ENCODE results near the gene NPR3. TPM values are rescaled to one million over a fixed set of nuclear protein-coding genes. Genes with fewer than 3 reads are reported as not detected.
A peak's percentile ranks its signal among the peaks of the same experiment; 100 is the strongest.

NPR3 gene
- polyA plus RNA-seq, 1 of the 3 experiments (the other 2 are of a cell fraction): 35.8 TPM

DNA sequence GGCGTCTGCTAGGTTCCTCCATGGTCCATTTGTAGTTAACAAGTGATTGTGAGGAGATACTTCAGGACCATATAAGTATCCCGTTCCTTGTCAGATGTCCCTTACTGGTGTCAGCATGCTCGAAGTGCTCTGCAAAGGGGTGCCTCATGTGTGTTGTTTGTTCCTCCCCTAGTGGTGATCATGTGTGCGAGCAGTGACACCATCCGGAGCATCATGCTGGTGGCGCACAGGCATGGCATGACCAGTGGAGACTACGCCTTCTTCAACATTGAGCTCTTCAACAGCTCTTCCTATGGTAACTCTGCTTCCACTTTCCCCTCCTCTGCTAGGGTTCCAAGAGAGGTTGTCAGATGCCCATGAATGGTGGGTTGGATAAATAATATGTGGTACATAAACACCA lies 13.4 kb downstream of the NPR3 start:
- H2AFZ ChIP-seq (ENCODE audit: low read depth): no peak overlapping the region
- no peak overlapping the region for H3K4me2 ChIP-seq
- CTCF ChIA-PET: no interaction called here
- H3K4me3 ChIP-seq (ENCODE audit: low read depth in 2 of 2, low read length in 1 of 2): no peak overlapping the region
- no peaks in the 10 kb centered on the region for H3K9me2 ChIP-seq
- DNase-seq: no peak
- 54% methylated on average over 7 of the region's 7 CpGs for WGBS (ENCODE audit: low lambda C conversion rate)
- POLR2A ChIA-PET: no interaction called here
- H4K20me1 ChIP-seq (ENCODE audit: insufficient read depth): peaks cover 23% of the 10 kb centered on the region
- TF ChIP-seq, protein P1, sequence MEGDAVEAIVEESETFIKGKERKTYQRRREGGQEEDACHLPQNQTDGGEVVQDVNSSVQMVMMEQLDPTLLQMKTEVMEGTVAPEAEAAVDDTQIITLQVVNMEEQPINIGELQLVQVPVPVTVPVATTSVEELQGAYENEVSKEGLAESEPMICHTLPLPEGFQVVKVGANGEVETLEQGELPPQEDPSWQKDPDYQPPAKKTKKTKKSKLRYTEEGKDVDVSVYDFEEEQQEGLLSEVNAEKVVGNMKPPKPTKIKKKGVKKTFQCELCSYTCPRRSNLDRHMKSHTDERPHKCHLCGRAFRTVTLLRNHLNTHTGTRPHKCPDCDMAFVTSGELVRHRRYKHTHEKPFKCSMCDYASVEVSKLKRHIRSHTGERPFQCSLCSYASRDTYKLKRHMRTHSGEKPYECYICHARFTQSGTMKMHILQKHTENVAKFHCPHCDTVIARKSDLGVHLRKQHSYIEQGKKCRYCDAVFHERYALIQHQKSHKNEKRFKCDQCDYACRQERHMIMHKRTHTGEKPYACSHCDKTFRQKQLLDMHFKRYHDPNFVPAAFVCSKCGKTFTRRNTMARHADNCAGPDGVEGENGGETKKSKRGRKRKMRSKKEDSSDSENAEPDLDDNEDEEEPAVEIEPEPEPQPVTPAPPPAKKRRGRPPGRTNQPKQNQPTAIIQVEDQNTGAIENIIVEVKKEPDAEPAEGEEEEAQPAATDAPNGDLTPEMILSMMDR (IDR thresholded peaks at IDR 0.05): peak; percentile 15; the same call in 1 of the 2 replicates
- TF ChIP-seq, protein P2, sequence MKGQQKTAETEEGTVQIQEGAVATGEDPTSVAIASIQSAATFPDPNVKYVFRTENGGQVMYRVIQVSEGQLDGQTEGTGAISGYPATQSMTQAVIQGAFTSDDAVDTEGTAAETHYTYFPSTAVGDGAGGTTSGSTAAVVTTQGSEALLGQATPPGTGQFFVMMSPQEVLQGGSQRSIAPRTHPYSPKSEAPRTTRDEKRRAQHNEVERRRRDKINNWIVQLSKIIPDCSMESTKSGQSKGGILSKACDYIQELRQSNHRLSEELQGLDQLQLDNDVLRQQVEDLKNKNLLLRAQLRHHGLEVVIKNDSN (IDR thresholded peaks at IDR 0.05; ENCODE audit: borderline replicate concordance, low read depth): no peak
- no peak for TF ChIP-seq MEF2A (IDR thresholded peaks at IDR 0.05; ENCODE audit: borderline replicate concordance, low read depth)
- peaks cover 25% of the 10 kb centered on the region for H3F3A ChIP-seq (replicated peaks; ENCODE audit: insufficient read depth)
- H3K27ac ChIP-seq (ENCODE audit: low read depth in 2 of 2, low read length in 1 of 2): no peak overlapping the region
- no peaks in the 10 kb centered on the region for H3K27me3 ChIP-seq (ENCODE audit: insufficient read depth)
- no peaks in the 10 kb centered on the region for H3K4me1 ChIP-seq (ENCODE audit: control insufficient read depth in 1 of 2, insufficient read depth in 2 of 2, low read depth in 1 of 2, low read length in 1 of 2)
- peaks cover 94% of the 10 kb centered on the region for H3K79me2 ChIP-seq (ENCODE audit: insufficient read depth)
- H3K9me3 ChIP-seq: peaks cover 10% of the 10 kb centered on the region
- peaks cover 7 to 92% of the 10 kb centered on the region in 2 experiments for H3K36me3 ChIP-seq (replicated peaks in 1 of 2; ENCODE audit: control insufficient read depth in 1 of 2, insufficient read depth in 2 of 2, low read length in 1 of 2)
- H3K9ac ChIP-seq: no peak overlapping the region

DNA sequence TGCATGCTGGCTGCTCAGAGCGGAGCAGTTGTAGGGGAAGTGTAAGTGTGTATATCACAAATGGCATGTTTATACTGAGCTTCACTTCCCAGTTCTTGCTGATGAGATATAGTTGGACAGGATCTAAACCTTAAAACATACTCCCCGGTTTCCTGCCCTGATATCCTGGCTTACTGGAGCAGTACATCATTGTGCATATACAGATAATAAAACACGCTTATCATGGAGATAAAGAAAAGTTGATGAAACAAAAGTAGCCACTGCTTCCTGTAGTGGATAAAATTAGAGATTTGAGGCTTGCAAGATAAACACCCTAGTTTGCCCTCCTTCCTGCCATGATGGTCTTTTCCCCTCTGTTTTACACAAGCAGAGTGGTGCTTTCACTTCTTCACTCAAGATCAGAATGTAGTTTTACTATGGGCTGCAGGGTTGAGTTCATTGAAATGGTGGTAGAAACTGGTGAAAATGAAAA lies 15.0 kb downstream of the NPR3 start:
- peaks cover 7 to 92% of the 10 kb centered on the region in 2 experiments for H3K36me3 ChIP-seq (replicated peaks in 1 of 2; ENCODE audit: control insufficient read depth in 1 of 2, insufficient read depth in 2 of 2, low read length in 1 of 2)
- 53% methylated on average over 3 of the region's 3 CpGs for WGBS (ENCODE audit: low lambda C conversion rate)
- TF ChIP-seq, protein P3, sequence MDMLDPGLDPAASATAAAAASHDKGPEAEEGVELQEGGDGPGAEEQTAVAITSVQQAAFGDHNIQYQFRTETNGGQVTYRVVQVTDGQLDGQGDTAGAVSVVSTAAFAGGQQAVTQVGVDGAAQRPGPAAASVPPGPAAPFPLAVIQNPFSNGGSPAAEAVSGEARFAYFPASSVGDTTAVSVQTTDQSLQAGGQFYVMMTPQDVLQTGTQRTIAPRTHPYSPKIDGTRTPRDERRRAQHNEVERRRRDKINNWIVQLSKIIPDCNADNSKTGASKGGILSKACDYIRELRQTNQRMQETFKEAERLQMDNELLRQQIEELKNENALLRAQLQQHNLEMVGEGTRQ (IDR thresholded peaks at IDR 0.05; ENCODE audit: borderline replicate concordance, low read depth, low read length): no peak
- TF ChIP-seq GATA2 (CRISPR knock-in tag; IDR thresholded peaks at IDR 0.05) (no peak), ELF1 (IDR thresholded peaks at IDR 0.05) (no peak), TEAD4 (IDR thresholded peaks at IDR 0.05; ENCODE audit: borderline replicate concordance, insufficient read depth) (no peak), NRF1 (IDR thresholded peaks at IDR 0.05; ENCODE audit: low read depth, low read length) (no peak), EZH2phosphoT487 (IDR thresholded peaks at IDR 0.05; ENCODE audit: borderline replicate concordance, low read depth) (no peak), YY1 (IDR thresholded peaks at IDR 0.05; ENCODE audit: low read depth) (no peak), FOSL2 (IDR thresholded peaks at IDR 0.05; ENCODE audit: borderline replicate concordance, low read depth) (no peak), TCF12 (IDR thresholded peaks at IDR 0.05) (no peak)
- TF ChIP-seq, protein P4, sequence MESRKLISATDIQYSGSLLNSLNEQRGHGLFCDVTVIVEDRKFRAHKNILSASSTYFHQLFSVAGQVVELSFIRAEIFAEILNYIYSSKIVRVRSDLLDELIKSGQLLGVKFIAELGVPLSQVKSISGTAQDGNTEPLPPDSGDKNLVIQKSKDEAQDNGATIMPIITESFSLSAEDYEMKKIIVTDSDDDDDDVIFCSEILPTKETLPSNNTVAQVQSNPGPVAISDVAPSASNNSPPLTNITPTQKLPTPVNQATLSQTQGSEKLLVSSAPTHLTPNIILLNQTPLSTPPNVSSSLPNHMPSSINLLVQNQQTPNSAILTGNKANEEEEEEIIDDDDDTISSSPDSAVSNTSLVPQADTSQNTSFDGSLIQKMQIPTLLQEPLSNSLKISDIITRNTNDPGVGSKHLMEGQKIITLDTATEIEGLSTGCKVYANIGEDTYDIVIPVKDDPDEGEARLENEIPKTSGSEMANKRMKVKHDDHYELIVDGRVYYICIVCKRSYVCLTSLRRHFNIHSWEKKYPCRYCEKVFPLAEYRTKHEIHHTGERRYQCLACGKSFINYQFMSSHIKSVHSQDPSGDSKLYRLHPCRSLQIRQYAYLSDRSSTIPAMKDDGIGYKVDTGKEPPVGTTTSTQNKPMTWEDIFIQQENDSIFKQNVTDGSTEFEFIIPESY (IDR thresholded peaks at IDR 0.05; ENCODE audit: borderline replicate concordance, low read depth): no peak
- TF ChIP-seq, protein P5, sequence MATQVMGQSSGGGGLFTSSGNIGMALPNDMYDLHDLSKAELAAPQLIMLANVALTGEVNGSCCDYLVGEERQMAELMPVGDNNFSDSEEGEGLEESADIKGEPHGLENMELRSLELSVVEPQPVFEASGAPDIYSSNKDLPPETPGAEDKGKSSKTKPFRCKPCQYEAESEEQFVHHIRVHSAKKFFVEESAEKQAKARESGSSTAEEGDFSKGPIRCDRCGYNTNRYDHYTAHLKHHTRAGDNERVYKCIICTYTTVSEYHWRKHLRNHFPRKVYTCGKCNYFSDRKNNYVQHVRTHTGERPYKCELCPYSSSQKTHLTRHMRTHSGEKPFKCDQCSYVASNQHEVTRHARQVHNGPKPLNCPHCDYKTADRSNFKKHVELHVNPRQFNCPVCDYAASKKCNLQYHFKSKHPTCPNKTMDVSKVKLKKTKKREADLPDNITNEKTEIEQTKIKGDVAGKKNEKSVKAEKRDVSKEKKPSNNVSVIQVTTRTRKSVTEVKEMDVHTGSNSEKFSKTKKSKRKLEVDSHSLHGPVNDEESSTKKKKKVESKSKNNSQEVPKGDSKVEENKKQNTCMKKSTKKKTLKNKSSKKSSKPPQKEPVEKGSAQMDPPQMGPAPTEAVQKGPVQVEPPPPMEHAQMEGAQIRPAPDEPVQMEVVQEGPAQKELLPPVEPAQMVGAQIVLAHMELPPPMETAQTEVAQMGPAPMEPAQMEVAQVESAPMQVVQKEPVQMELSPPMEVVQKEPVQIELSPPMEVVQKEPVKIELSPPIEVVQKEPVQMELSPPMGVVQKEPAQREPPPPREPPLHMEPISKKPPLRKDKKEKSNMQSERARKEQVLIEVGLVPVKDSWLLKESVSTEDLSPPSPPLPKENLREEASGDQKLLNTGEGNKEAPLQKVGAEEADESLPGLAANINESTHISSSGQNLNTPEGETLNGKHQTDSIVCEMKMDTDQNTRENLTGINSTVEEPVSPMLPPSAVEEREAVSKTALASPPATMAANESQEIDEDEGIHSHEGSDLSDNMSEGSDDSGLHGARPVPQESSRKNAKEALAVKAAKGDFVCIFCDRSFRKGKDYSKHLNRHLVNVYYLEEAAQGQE (IDR thresholded peaks at IDR 0.05; ENCODE audit: low read depth, low read length): no peak
- TF ChIP-seq, protein P6, sequence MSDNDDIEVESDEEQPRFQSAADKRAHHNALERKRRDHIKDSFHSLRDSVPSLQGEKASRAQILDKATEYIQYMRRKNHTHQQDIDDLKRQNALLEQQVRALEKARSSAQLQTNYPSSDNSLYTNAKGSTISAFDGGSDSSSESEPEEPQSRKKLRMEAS (IDR thresholded peaks at IDR 0.05; ENCODE audit: low read depth): no peak
- TF ChIP-seq, protein P7, sequence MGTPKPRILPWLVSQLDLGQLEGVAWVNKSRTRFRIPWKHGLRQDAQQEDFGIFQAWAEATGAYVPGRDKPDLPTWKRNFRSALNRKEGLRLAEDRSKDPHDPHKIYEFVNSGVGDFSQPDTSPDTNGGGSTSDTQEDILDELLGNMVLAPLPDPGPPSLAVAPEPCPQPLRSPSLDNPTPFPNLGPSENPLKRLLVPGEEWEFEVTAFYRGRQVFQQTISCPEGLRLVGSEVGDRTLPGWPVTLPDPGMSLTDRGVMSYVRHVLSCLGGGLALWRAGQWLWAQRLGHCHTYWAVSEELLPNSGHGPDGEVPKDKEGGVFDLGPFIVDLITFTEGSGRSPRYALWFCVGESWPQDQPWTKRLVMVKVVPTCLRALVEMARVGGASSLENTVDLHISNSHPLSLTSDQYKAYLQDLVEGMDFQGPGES (IDR thresholded peaks at IDR 0.05; ENCODE audit: low read depth, low read length): no peak
- no peaks in the 10 kb centered on the region for H3K27me3 ChIP-seq (ENCODE audit: insufficient read depth)
- no peak overlapping the region for H3K9ac ChIP-seq
- H3F3A ChIP-seq (replicated peaks; ENCODE audit: insufficient read depth): peaks cover 26% of the 10 kb centered on the region
- H3K9me2 ChIP-seq: no peaks in the 10 kb centered on the region
- H3K4me3 ChIP-seq (ENCODE audit: low read depth in 2 of 2, low read length in 1 of 2): no peak overlapping the region
- H3K4me2 ChIP-seq: no peak overlapping the region
- H3K27ac ChIP-seq (ENCODE audit: low read depth in 2 of 2, low read length in 1 of 2): no peak overlapping the region
- H3K4me1 ChIP-seq (ENCODE audit: control insufficient read depth in 1 of 2, insufficient read depth in 2 of 2, low read depth in 1 of 2, low read length in 1 of 2): no peaks in the 10 kb centered on the region
- ChIA-PET CTCF (no interaction called here), POLR2A (no interaction called here)
- peaks cover 7% of the 10 kb centered on the region for H3K9me3 ChIP-seq
- H3K79me2 ChIP-seq (ENCODE audit: insufficient read depth): peaks cover 93% of the 10 kb centered on the region
- DNase-seq: no peak
- no peak overlapping the region for H2AFZ ChIP-seq (ENCODE audit: low read depth)
- peaks cover 19% of the 10 kb centered on the region for H4K20me1 ChIP-seq (ENCODE audit: insufficient read depth)
